Dendritic cell treated with granulocyte-macrophage colony-stimulating factor and Interleukin-4, amounts not matched to agents 40 ng/mL and 50 ng/mL, for 4 days (primary cell): ENCODE measurements around the gene NECAB3.

Experiments
- H3K27ac Mint-ChIP-seq: one replicate; pipeline ENCODE4 v1.8.0; 2022; ENCODE audit warnings: mild to moderate bottlenecking, mixed read lengths
- H3K27me3 Mint-ChIP-seq: one replicate; pipeline ENCODE4 v1.8.0; 2022; ENCODE audit warnings: mild to moderate bottlenecking, mixed read lengths
- H3K36me3 Mint-ChIP-seq: one replicate; pipeline ENCODE4 v1.8.0; 2022; ENCODE audit warnings: low read depth, mixed read lengths
- H3K4me1 Mint-ChIP-seq: one replicate; pipeline ENCODE4 v1.8.0; 2022; ENCODE audit warnings: low read depth, mixed read lengths
- H3K4me3 Mint-ChIP-seq: one replicate; pipeline ENCODE4 v1.8.0; 2022; ENCODE audit warnings: mild to moderate bottlenecking, moderate library complexity, mixed read lengths
- H3K9me3 Mint-ChIP-seq: one replicate; pipeline ENCODE4 v1.8.0; 2022; ENCODE audit warnings: mixed read lengths
- intact Hi-C: fragments of 100-400 bp; cut with micrococcal nuclease; formaldehyde crosslinking; loops from one replicate; pipeline ENCODE4 v1.15.0; 2022

The NECAB3 gene

DNA sequence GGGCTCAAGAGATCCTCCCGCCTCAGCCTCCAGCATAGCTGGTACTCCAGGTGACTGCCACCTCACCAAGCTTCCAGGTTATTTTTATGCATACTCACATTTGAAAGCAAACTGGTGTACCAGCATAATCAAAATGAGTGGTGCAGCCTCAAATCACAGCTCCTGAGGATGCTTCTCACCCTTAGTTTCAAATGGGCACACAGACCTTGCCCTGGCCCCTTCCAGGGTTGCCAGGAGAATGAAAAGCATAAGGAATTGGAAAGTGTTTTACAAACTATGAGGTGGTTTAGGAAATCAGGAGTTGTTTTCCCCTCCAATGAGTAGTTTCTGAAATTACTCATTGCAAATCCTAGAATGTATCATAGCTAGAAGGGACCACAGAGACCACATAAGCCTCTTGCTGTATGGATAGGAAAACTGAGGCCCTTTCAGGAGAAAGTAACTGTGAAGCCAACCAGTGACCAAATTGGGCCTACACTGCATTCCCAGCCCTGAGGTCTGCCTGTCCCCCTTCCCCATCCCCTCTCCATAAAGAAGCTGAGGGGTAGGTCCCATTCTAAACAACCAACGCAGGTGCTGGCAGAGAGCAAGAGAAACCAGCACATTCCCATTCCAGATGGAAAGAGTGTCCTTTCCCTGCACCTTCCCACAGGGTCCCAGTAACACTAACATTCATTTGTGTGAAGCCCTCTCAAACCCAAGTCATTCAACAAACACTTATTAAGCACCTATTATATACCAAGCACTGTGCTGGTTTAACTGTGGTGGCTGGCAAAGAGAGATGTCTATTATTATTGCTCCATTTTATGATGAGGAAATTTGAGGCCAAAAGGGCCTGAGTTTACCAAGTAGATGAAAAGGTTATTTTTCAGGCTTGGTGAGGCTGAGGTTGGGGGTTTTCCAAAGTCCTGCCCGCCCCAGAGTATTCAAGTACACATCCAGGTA lies 14.0 kb upstream of the NECAB3 start:
- no peaks in the 10 kb centered on the region for H3K27me3 Mint-ChIP-seq

DNA sequence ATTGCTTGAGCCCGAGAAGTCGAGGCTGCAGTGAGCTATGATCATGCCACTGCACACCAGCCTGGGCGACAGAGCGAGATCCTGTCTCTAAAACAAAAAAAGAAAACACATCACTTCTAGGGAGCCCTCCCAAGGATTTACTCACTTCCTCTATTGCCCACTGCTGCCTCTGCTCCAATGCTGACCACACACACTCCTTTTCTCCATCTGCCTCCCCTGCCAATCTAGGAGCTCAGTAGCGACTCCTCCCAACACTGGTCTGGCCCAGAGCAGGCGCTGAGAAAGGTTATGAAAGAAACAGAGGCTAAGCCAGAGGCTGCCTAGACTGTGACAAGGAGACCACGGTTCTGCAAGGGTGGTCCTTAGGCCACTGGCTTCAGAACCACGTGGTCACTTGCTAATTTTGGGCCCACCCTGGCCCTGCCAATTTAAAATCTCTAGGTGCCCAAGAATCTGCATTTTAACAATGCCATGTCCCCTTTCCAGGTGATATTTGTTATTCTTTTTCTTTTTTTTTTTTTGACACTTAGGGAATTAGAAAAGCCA lies 13.2 kb upstream of the NECAB3 start:
- H3K27ac Mint-ChIP-seq: peak overlapping the region; percentile 79
- H3K9me3 Mint-ChIP-seq: no peaks in the 10 kb centered on the region
- H3K36me3 Mint-ChIP-seq: no peaks in the 10 kb centered on the region
- peak overlapping the region; percentile 75 for H3K4me3 Mint-ChIP-seq
- intact Hi-C loops: loop anchor here (2.0 to 5.0 kb wide), 2 partner anchors 33 to 45 kb away; partner anchors contain the start of genes PXMP4 and ZNF341
- no peaks in the 10 kb centered on the region for H3K27me3 Mint-ChIP-seq
- H3K4me1 Mint-ChIP-seq: peaks cover 31% of the 10 kb centered on the region

More for the DNA sequence above, 14.0 kb upstream of the NECAB3 start:
- intact Hi-C loops: loop anchor here (2.0 to 5.0 kb wide), 2 partner anchors 33 to 44 kb away; partner anchors contain the start of genes PXMP4 and ZNF341
- Mint-ChIP-seq H3K4me1 (peaks cover 31% of the 10 kb centered on the region), H3K4me3 (no peak overlapping the region), H3K36me3 (no peaks in the 10 kb centered on the region), H3K27ac (peak overlapping the region; percentile 79), H3K9me3 (no peaks in the 10 kb centered on the region)

DNA sequence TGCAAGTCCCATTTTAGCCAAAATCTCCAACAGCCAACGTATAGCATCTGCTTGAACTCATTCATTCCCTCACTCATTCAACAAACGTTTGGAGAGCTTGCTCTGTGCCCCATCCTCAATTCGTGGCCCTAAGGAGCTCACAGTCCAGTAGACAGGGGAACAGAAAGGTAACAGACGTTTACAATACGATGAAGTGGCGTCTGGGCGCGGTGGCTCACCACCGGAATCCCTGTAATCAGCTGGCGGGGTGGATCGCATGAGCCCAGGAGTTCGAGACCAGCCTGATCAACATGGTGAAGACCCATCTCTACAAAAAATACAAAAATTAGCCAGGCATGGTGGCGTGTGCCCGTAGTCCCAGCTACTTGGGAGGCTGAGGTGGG lies 12.7 kb upstream of the NECAB3 start:
- Mint-ChIP-seq H3K27me3 (no peaks in the 10 kb centered on the region), H3K9me3 (no peaks in the 10 kb centered on the region), H3K4me3 (peak overlapping the region; percentile 75), H3K36me3 (no peaks in the 10 kb centered on the region), H3K4me1 (peaks cover 31% of the 10 kb centered on the region), H3K27ac (peak overlapping the region; percentile 79)
- intact Hi-C loops: loop anchor here (2.0 to 5.0 kb wide), 2 partner anchors 34 to 45 kb away; partner anchors contain the start of genes PXMP4 and ZNF341

DNA sequence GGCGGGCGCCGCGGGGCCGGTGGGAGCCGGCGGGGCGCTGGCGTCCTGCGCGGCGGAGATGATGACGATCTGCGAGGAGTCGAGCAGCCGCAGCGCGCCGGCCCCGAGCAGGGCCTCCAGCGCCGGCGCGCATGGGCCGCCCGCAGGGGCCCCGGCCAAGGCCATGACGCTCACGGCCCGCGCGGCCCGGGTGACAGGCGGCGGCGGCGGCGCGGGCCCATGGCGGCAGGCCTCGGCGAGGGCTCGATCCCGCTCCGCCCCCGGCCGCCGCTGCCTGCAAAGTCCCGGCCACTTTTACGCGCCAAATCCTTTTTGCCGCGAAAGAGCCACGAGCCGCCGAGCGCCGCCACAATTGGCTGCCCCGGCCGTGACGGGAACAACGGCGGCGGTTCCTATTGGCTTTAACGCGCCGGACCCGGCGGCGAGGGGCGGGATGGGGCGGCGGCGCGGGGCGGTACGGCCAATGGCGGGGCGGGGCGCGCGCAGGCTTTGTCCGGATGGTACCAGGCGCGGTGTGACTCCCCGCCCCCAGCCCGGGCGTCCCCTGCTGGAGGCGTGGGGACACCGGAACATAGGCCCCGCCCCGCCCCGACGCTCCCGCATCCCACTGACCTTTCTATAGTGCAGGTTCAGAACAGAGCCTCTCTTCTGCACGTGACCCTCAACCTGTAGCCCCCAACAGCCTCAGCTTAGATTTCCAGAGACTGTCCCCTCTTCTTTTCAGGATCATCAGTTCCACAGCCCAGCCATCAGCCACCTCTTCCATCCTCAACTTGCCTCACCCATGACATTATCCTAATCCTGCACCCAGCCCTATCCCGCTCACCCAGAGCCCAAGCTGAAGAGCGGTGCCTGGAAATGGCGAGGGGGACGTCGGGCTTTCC lies 12.1 kb upstream of the NECAB3 start, which contains the start of gene E2F1:
Gene E2F1, minus strand, starts transcription at position 286 of the 884 bp plus-strand sequence. Its CDS starts 121 bp downstream, at position 165.
- Mint-ChIP-seq H3K36me3 (no peaks in the 10 kb centered on the region), H3K27ac (peak within 1 kb of the TSS; percentile 79), H3K4me1 (peaks cover 31% of the 10 kb centered on the region), H3K27me3 (no peaks in the 10 kb centered on the region), H3K9me3 (no peaks in the 10 kb centered on the region), H3K4me3 (peak within 1 kb of the TSS; percentile 75)
- intact Hi-C loops: loop anchor here (2.0 to 5.0 kb wide), 2 partner anchors 34 to 46 kb away; partner anchors contain the start of genes PXMP4 and ZNF341

DNA sequence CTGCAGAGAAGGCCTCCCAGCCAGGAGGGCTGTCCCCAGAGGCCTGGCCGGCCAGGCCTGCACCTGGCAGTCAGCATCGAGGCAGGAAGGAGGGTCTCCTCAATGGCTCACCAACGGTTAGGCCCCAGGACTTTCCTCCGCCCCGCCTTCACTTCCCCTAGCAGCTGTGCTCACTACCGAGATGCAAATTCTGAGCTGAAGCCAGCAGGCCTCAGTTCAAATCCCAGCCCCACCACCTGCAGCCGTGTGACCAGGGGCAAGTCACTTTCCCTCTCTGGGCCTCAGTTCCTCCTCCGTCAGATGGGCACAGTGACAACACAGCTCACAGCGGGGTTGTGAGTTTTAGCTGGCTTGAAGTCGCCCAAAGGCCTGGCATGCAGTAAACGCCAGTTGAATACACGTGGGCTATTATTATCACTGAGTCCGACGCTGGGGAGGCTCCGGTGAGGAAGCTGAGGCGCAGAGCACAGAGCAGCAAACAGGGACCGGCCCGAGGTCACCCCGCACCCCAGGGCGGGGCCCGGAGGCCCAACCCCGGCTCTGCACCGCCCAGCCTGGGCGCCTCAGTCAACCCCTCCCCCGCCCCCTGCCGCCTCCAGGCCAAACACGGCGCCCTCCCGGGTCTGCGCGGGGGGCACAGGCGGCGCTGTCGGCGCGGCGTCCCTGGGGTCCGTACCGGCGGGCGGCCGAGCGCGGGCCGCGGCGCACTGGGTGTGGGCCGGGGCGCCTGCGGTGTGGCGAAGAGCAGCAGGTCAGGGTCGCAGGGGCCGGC lies 11.3 kb upstream of the NECAB3 start:
- intact Hi-C loops: loop anchor here (2.0 to 5.0 kb wide), 2 partner anchors 35 to 47 kb away; partner anchors contain the start of genes PXMP4 and ZNF341
- Mint-ChIP-seq H3K36me3 (no peaks in the 10 kb centered on the region), H3K4me3 (peak overlapping the region; percentile 70), H3K27me3 (no peaks in the 10 kb centered on the region), H3K9me3 (no peaks in the 10 kb centered on the region), H3K4me1 (peaks cover 31% of the 10 kb centered on the region), H3K27ac (peak overlapping the region; percentile 19)

DNA sequence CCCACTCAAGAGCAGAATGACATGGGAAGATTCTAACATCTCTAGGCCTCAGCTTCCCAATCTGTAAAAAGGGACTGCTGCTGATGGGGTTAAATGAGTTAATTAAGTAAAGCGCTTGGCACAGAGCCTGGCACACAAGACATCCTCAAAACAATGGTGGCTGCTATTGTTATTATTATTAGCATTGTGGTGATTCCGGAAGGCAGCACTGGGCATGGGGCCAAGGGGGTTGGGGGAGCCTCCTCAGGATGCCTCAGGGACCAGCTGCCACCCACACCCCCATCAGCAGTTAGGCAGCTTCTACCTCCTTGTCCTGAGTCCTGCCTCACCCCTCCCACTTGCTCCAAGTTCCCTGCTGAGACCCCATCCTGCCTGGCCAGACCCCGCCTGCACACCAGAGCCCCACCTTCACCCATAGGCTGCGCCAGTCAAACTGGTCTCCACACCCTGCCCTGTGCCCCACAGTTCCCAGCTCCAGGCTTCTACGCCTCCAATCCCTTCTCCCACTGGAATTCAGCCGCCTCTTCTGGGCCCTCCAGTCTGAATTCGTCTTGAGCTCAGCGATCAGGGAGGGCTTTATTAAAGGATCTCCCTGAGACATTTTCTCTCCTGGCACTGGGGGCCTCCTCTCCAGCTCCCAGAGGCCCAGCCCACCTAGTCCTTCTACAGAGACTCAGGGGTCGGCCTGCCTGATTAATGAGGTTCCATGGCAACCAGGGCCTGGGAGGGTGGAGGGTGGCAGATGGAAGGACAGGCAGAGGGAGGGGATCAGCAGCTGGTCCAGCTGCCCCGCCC lies 10.5 kb upstream of the NECAB3 start:
- Mint-ChIP-seq H3K36me3 (no peaks in the 10 kb centered on the region), H3K4me3 (peak overlapping the region; percentile 70), H3K27me3 (no peaks in the 10 kb centered on the region), H3K4me1 (peaks cover 26% of the 10 kb centered on the region), H3K9me3 (no peaks in the 10 kb centered on the region), H3K27ac (peak overlapping the region; percentile 19)
- intact Hi-C loops: loop anchor here (5.0 kb wide), 1 partner anchor 48 kb away; the partner anchor contains the start of gene ZNF341

DNA sequence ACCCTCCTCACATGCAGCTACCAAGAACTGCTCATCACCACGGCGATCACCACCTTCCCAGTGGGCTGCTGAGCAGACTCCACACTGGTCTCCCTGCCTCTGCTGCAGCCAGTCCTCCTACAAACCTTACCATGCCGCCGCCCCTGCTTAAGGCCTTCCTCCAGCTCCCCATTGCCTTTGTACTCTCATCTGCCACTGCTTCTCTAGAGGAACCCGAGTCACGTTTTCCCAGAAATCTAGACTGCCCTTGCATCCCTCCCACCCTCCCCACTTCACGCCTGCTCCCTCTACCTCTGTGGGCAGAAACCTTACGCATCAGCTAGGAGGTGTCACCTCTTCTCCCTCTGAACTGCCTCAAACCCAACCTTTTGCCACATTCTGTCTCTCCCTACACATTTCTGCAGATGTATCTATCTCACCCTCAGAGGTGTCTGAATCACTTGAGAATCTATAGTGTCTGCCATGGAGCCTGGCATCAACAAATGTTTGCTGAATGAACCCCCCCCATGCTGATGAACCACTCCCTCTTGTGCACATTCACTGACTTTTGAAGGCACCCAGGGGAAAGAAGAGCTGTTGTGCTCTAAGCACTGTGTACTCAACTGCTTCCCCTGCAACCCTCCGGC lies 7.6 kb upstream of the NECAB3 start:
- Mint-ChIP-seq H3K36me3 (no peaks in the 10 kb centered on the region), H3K4me1 (peaks cover 18% of the 10 kb centered on the region), H3K9me3 (no peaks in the 10 kb centered on the region), H3K27me3 (no peaks in the 10 kb centered on the region), H3K27ac (no peak overlapping the region), H3K4me3 (no peak overlapping the region)
- intact Hi-C loops: no loop called here

DNA sequence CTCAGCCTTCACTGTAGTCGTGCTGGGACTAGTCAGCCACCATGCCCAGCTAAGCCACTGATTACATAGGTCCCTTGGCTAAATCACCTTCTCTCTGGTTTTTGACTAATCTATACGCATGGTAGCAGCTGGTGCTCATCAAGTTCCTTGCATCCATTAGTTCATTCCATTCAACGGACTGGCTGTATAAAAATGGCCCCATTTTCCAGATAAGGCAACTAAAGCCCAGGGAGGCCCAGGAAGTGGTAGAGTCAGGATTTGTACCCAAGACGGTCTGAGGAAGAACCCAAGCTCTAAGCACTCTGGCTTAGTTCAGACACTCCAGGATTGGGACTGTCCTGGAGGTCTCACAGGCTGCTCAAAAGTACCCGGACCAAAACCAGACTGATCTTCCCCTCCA lies 7.1 kb upstream of the NECAB3 start:
- no peaks in the 10 kb centered on the region for H3K36me3 Mint-ChIP-seq
- intact Hi-C loops: no loop called here
- H3K9me3 Mint-ChIP-seq: no peaks in the 10 kb centered on the region
- H3K4me3 Mint-ChIP-seq: no peak overlapping the region
- no peaks in the 10 kb centered on the region for H3K27me3 Mint-ChIP-seq
- H3K27ac Mint-ChIP-seq: no peak overlapping the region
- H3K4me1 Mint-ChIP-seq: peaks cover 13% of the 10 kb centered on the region

DNA sequence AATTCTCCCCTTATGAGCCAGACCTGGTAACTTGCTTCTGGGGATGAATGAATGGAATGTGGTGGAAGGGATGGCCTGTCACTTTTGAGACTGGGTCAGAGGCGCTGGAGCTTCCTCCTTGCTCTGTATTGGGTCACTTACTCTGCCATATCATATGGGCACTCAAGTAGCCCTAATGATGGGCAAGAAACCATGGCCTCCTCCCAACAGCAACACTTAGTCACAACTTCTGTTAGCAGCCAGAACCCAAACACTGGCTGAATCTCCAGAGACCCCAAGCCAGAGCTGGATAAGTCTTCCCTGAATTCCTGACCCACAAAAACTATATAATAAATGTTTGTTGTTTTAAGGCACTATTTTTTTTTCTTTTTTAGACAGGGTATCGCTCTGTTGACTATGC lies 6.5 kb upstream of the NECAB3 start:
- no peaks in the 10 kb centered on the region for H3K9me3 Mint-ChIP-seq
- intact Hi-C loops: no loop called here

DNA sequence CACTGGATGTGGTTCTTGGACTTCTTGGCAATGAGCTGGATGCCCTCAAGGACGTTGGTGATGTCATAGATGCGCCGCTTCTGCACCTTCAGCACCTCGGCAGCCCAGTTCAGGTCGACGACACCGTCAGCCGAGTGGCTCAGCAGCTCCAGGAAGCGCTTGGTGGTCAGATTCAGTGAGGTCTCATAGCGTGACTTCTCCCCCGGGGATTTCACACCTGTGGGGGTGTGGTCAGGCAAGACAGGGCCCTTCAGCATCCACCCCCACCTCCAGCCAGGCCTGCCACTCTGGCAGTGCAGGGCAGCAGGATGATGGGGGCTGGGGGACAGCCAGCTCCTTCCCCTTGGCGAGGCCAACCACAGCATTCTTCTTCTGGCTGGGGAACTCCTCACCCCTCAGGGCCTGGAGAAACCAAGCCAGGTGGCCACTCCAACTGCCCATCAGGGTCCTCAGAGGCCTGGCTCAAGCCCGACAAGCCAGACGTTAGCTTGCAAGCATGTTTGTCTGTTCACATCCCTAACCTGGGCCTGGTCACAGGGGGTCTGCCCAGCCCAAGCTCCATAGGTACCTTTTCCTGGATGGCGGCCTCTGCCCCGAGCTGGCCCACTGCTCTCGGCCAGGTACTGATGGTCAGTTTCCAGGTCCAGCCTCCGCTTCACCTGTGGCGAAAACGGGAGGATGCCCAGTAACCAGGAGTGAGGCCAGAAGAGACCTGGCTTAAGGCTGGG lies 5.7 kb upstream of the NECAB3 start:
- H3K27ac Mint-ChIP-seq: no peak overlapping the region
- no peak overlapping the region for H3K4me3 Mint-ChIP-seq
- intact Hi-C loops: no loop called here
- peaks cover 3% of the 10 kb centered on the region for H3K27me3 Mint-ChIP-seq
- no peaks in the 10 kb centered on the region for H3K36me3 Mint-ChIP-seq
- no peaks in the 10 kb centered on the region for H3K9me3 Mint-ChIP-seq
- peaks cover 10% of the 10 kb centered on the region for H3K4me1 Mint-ChIP-seq

More for the DNA sequence above, 6.5 kb upstream of the NECAB3 start:
- Mint-ChIP-seq H3K4me3 (no peak overlapping the region), H3K4me1 (peaks cover 13% of the 10 kb centered on the region), H3K27ac (no peak overlapping the region), H3K27me3 (no peaks in the 10 kb centered on the region), H3K36me3 (no peaks in the 10 kb centered on the region)

DNA sequence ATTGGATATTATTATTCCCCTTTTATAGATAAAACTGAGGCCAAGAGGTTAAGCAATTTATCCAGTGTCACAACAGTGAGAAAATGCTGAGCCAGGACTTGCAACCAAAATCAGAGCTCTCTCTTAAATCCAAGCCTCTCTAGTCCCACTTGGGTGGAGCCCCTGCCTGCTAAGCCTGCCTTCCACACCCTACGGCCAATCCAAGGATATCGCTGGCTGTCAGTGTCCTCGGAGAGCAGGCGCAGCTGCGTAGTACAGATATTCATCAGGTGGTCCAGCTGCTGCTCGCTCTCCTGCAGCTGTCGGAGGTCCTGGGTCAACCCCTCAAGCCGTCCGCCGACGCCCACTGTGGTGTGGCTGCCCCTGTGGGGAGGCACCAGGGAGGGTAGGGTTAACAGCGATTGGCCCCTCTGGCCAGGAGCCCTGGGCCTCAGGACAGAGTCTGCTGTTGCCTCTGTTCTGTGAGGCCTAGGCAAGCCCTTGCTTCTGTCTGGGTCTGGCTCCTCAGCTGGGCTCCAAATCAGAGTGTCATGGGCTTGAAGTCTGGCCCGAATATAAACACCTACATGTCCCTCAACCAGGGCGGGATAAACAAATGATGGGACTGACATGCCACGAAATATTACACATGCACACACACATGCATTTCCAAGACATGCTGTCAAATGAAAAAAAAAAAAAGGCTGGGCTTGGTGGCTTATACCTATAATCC lies 3.9 kb upstream of the NECAB3 start:
- H3K27ac Mint-ChIP-seq: no peak overlapping the region
- intact Hi-C loops: no loop called here
- H3K36me3 Mint-ChIP-seq: peaks cover 7% of the 10 kb centered on the region
- H3K4me3 Mint-ChIP-seq: no peak overlapping the region
- H3K4me1 Mint-ChIP-seq: peaks cover 18% of the 10 kb centered on the region
- no peaks in the 10 kb centered on the region for H3K9me3 Mint-ChIP-seq
- peaks cover 5% of the 10 kb centered on the region for H3K27me3 Mint-ChIP-seq
